Stromal cell of bone marrow (primary cell): ENCODE data around the gene RPL22.

ENCODE experiments used
- DNase-seq: peaks from one replicate; pipeline ENCODE4 v3.0.0-alpha.2; 2012; ENCODE audit warnings: low read depth

Gene RPL22

GRCh38 chr1:6171548-6172124, 27.8 kb downstream of the RPL22 start:
- no peak for DNase-seq

- DNase-seq = no peak
These were observed 28.6 kb downstream of the RPL22 start for GRCh38 chr1:6170742-6171201.

- DNase-seq = no peak
These were observed 29.2 kb downstream of the RPL22 start for GRCh38 chr1:6170116-6170741.

GRCh38 chr1:6168947-6169586, 30.3 kb downstream of the RPL22 start:
- no peak for DNase-seq

GRCh38 chr1:6167391-6168303, 31.7 kb downstream of the RPL22 start:
- no peak for DNase-seq

- no peak for DNase-seq
These were observed 32.6 kb downstream of the RPL22 start for GRCh38 chr1:6166655-6167390.

GRCh38 chr1:6166221-6166620, 33.2 kb downstream of the RPL22 start:
- DNase-seq = no peak

- DNase-seq = no peak
These were observed 33.9 kb downstream of the RPL22 start for GRCh38 chr1:6165441-6165985.

GRCh38 chr1:6165027-6165426, 34.4 kb downstream of the RPL22 start:
- DNase-seq = no peak

GRCh38 chr1:6163973-6164617, 35.3 kb downstream of the RPL22 start:
- DNase-seq = no peak

GRCh38 chr1:6163191-6163972, 36.0 kb downstream of the RPL22 start:
- DNase-seq = no peak

- DNase-seq = no peak
These were observed 36.6 kb downstream of the RPL22 start for GRCh38 chr1:6162773-6163172.

GRCh38 chr1:6162341-6162740, 37.1 kb downstream of the RPL22 start:
- no peak for DNase-seq

- no peak for DNase-seq
These were observed 41.2 kb downstream of the RPL22 start for GRCh38 chr1:6158181-6158580.

GRCh38 chr1:6157528-6158174, 41.7 kb downstream of the RPL22 start:
- no peak for DNase-seq

GRCh38 chr1:6157132-6157527, 42.3 kb downstream of the RPL22 start:
- no peak for DNase-seq

- no peak for DNase-seq
These were observed 44.7 kb downstream of the RPL22 start for GRCh38 chr1:6154525-6155319.

- no peak for DNase-seq
These were observed 46.5 kb downstream of the RPL22 start for GRCh38 chr1:6152882-6153281.

GRCh38 chr1:6152181-6152580, 47.2 kb downstream of the RPL22 start:
- no peak for DNase-seq
